SU-DHL-6 (cell line): ENCODE data around the gene LYZ.

Source experiments
- EZH2phosphoT487 ChIP-seq: fragments of 200-600 bp; sonication (generic), shearing (Covaris generic); conservative IDR thresholded peaks from 2 replicates; pipeline ENCODE4 v1.6.1; 2018; ENCODE audit warnings: mild to moderate bottlenecking, antibody characterized with exemption, low read length, moderate library complexity, mixed read lengths
- TF ChIP-seq, protein P1 (sequence below): fragments of 200-600 bp; sonication (generic); IDR thresholded peaks from one replicate; pipeline ENCODE4 v1.5.1; 2017; ENCODE audit warnings: antibody characterized with exemption, mild to moderate bottlenecking, low read length, moderate library complexity; ENCODE audit not compliant: insufficient read depth, poor library complexity, severe bottlenecking

DNA sequence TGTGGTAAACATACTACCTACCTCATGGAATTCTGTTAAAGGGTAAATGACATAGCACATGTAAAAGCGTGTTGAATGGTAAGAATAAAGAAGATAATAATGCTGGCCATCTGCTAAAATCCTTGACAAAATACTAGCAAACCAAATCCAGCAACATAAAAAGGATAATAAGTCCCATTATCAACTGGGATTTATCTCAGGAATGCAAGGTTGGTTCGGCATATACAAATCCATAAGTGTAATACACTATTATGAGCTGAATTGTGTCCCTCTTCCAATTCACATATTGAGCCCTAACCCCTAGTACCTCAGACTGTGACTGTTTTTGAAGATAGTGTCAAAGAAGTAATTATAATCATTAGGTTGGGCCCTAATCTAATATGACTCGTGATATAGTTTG, 48.8 kb downstream of the LYZ start:
- TF ChIP-seq, protein P1, sequence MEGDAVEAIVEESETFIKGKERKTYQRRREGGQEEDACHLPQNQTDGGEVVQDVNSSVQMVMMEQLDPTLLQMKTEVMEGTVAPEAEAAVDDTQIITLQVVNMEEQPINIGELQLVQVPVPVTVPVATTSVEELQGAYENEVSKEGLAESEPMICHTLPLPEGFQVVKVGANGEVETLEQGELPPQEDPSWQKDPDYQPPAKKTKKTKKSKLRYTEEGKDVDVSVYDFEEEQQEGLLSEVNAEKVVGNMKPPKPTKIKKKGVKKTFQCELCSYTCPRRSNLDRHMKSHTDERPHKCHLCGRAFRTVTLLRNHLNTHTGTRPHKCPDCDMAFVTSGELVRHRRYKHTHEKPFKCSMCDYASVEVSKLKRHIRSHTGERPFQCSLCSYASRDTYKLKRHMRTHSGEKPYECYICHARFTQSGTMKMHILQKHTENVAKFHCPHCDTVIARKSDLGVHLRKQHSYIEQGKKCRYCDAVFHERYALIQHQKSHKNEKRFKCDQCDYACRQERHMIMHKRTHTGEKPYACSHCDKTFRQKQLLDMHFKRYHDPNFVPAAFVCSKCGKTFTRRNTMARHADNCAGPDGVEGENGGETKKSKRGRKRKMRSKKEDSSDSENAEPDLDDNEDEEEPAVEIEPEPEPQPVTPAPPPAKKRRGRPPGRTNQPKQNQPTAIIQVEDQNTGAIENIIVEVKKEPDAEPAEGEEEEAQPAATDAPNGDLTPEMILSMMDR: no peak
- no peak for TF ChIP-seq EZH2phosphoT487
